Mucosa of gallbladder (tissue), 1 donor: ENCODE results near the gene RIMBP3C. TPM values are rescaled to one million over a fixed set of nuclear protein-coding genes. Genes with fewer than 3 reads are reported as not detected.
"Not testable (repeated sequence)": the region's sequence is repeated elsewhere in the genome, so short reads cannot be mapped to it uniquely, and the experiment has no call there.

Experiments used
- DNase-seq: peaks from one replicate; pipeline ENCODE4 v3.0.0-alpha.2; 2020; ENCODE audit warnings: low spot score
- total RNA-seq: library from RNA; stranded (reverse); gene quantifications from one replicate; pipeline ENCODE4 v1.2.1, GENCODE V29; 2021
- donor health status: DM: no; HTN: no; CAD: no.

RIMBP3C gene, protein sequence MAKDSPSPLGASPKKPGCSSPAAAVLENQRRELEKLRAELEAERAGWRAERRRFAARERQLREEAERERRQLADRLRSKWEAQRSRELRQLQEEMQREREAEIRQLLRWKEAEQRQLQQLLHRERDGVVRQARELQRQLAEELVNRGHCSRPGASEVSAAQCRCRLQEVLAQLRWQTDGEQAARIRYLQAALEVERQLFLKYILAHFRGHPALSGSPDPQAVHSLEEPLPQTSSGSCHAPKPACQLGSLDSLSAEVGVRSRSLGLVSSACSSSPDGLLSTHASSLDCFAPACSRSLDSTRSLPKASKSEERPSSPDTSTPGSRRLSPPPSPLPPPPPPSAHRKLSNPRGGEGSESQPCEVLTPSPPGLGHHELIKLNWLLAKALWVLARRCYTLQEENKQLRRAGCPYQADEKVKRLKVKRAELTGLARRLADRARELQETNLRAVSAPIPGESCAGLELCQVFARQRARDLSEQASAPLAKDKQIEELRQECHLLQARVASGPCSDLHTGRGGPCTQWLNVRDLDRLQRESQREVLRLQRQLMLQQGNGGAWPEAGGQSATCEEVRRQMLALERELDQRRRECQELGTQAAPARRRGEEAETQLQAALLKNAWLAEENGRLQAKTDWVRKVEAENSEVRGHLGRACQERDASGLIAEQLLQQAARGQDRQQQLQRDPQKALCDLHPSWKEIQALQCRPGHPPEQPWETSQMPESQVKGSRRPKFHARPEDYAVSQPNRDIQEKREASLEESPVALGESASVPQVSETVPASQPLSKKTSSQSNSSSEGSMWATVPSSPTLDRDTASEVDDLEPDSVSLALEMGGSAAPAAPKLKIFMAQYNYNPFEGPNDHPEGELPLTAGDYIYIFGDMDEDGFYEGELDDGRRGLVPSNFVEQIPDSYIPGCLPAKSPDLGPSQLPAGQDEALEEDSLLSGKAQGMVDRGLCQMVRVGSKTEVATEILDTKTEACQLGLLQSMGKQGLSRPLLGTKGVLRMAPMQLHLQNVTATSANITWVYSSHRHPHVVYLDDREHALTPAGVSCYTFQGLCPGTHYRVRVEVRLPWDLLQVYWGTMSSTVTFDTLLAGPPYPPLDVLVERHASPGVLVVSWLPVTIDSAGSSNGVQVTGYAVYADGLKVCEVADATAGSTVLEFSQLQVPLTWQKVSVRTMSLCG (N-terminal part only)
- total RNA-seq = 0.26 TPM

DNA sequence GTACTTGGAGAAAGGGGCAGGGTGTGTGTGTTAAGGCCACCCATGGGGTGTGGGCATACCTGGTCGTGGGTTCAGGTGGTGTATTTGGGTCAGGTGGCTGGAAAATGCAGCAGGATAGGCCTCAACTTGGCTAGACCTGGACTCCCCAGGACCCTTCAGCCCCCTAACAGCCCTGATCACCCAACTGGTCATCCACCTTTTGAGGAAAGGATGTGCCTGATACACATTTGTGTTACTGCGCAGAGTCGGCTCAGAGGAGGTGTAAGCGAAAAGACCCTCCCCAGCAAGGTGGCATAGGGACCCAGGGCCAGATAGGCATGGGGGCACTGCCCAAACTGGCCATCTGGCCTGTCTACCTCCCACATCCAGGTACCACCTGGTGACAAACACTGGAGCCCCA is at the start of gene RIMBP3C:
TSS of gene RIMBP3C (minus strand) at position 101 of the 400 bp plus-strand sequence. CDS start 485 bp downstream, outside the sequence.
- not testable (repeated sequence) for DNase-seq

GRCh38 chr22:21599053-21599893 is 48.0 kb upstream of the RIMBP3C start:
- DNase-seq = no peak

GRCh38 chr22:21598302-21598701 is 47.0 kb upstream of the RIMBP3C start:
- DNase-seq = no peak

DNA sequence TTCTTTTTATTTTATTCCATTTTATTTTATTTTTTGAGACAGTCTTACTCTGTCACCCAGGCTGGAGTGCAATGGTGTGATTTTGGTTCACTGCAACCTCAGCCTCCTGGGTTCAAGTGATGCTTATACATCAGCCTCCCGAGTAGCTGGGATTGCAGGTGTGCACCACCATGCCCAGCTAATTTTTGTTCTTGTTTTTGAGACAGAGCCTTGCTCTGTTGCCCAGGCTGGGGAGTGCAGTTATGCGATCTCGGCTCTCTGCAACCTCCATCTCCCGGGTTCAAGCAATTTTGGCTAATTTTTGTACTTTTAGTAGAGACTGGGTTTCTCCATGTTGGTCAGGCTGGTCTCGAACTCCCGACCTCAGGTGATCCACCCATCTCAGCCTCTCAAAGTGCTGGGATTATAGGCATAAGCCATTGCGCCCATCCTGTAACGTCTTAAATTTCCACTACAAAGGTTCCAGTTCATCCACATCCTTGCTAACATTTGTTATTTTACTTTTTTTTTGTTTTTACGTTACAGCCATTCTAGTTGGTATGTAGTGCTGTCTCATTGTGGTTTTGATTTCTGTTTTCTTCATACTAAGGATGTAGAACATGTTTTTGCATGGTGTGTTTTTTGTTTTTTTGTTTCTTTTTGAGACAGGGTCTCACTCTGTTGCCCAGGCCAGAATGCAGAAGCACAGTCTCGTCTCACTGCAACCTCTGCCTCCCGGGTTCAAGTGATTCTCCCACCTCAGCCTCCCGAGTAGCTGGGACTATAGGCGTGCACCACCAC is 45.3 kb upstream of the RIMBP3C start:
- not testable (repeated sequence) for DNase-seq

- no peak for DNase-seq
Measured at GRCh38 chr22:21594865-21595452, 43.7 kb upstream of the RIMBP3C start.

GRCh38 chr22:21593406-21594232 is 42.4 kb upstream of the RIMBP3C start:
- no peak for DNase-seq

- DNase-seq = no peak
Measured at GRCh38 chr22:21592422-21592821, 41.2 kb upstream of the RIMBP3C start.

DNA sequence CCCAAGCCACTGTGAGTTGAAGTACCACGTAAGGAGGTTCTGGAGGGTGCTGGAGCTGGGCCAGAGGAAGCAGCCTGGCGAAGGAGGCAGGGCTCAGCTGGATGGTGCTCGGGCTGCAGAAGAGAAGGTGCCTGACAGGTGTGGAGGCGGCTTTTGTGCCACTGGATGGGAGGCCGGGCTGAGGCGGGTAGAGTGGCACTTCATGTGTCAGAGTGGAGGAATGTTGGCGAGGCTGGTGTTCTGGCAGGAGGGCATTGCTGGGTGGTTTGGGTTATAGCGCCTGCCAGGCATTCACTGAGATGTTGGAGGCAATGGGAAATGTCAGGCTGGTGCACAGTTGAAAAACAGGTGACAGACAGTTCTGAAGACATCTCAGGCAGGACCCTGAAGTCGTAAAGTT is 40.4 kb upstream of the RIMBP3C start:
- DNase-seq = no peak

- no peak for DNase-seq
Measured at GRCh38 chr22:21590809-21591641, 39.8 kb upstream of the RIMBP3C start.

DNA sequence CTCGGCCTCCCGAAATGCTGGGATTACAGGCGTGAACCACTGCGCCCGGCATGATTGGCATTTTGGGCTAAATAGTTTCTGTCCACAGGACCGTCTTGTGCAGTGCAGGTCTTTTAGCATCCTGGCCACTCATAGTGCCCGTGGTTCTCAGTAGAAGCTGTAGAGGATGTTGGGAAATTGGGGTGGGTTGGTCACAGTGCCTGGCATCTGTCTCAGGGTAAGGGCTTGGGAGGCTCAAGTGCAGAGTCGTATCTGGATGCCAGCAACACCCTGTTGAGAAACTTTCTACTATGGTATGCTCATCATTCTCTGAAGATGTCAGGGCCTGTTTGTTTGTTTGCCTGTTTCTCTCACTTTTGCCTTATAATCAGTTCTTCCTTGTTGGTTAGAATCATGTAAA is 38.1 kb upstream of the RIMBP3C start:
- no peak for DNase-seq

DNA sequence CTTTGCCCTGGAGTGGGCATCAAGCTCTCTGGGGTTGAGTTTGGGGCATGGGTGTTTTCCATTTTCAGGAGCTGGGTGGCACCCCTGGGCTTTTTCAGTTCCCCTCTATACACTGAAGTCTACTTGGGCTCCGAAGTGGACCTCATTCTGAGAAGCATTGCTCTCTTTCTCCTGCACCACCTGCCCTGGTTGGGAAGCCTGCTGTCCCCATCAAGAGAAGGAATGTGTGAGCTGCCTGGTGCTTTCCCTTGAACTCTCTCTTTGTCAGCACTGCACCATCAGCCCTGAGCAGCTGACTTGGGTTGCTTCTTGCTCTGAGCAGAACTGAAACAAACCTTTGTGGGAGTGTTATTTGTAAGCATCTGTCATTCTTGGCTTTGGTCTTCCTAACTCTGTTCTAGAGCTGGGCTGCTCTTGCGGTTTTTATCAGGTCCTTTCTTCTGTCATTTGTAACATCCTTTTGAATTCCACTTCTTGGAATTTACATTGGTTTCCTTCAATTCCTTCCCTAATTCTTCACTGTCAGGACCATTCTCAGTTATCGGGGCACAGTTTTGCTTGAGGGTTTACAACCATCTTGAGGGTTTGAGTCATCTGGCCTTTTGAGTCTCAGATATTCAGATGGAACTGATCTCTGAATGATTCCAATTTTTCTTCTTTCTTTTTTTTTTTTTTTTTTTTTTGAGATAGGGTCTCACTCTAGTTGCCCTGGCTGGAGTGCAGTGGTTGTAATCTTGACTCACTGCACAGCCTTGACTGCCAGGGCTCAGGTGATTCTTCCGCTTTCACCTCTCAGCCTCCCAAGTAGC is 36.7 kb upstream of the RIMBP3C start:
- no peak for DNase-seq

DNA sequence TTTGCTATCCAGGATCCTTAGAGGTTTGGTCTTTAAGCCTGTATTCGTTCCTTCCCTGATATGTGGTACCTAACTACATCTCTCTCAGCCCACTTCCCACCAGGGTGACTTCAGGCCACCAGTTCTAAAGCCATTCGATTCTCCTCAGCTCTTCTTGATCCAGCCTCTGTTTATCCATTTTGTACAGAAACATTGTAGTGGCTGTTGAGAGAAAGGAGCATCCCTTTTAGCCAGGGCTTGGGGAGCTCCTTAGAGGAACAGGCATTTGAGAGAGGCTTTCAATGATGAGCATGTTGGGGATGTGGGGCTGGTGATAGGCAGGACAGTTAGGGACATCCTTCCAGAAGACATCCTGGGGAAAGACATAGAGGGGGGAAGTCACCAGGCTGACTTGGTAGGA is 34.1 kb upstream of the RIMBP3C start:
- no peak for DNase-seq

- no peak for DNase-seq
Measured at GRCh38 chr22:21582801-21583740, 31.8 kb upstream of the RIMBP3C start.

GRCh38 chr22:21581009-21581713 is 29.9 kb upstream of the RIMBP3C start:
- DNase-seq = not testable (repeated sequence)

- not testable (repeated sequence) for DNase-seq
Measured at GRCh38 chr22:21580623-21581007, 29.4 kb upstream of the RIMBP3C start.

- no peak for DNase-seq
Measured at GRCh38 chr22:21579474-21579851, 28.2 kb upstream of the RIMBP3C start.
